Measurements from ENCODE around the gene ACSS2.

DNA sequence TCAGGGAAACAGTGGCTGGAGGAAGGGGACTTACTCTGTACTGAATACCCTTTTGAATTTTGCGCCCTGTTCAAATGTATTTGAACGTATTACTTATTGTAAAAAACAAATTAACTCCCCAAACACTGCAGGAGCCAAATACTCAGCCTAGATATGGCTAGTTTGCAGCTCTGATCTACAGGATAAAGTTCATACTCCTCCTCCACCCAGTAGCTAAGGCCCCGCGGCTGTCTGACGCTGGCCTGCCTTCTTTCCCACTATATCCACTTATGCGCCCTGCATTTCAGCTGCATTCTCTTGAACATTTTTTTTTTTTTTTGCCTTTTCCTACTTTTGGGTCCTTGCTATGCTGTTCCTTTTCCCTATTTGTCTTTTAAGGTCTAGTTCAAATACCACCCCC is 72.7 kb downstream of the ACSS2 start:
- TF ChIP-seq, protein P1, sequence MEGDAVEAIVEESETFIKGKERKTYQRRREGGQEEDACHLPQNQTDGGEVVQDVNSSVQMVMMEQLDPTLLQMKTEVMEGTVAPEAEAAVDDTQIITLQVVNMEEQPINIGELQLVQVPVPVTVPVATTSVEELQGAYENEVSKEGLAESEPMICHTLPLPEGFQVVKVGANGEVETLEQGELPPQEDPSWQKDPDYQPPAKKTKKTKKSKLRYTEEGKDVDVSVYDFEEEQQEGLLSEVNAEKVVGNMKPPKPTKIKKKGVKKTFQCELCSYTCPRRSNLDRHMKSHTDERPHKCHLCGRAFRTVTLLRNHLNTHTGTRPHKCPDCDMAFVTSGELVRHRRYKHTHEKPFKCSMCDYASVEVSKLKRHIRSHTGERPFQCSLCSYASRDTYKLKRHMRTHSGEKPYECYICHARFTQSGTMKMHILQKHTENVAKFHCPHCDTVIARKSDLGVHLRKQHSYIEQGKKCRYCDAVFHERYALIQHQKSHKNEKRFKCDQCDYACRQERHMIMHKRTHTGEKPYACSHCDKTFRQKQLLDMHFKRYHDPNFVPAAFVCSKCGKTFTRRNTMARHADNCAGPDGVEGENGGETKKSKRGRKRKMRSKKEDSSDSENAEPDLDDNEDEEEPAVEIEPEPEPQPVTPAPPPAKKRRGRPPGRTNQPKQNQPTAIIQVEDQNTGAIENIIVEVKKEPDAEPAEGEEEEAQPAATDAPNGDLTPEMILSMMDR (IDR thresholded peaks at IDR 0.05), result no peak
- no peak for TF ChIP-seq POLR2A (IDR thresholded peaks at IDR 0.05)

Measured in tibial nerve (tissue), 3 donors.